A172 (cell line): Measurements from ENCODE around the gene SH3RF3. TPM values are rescaled to one million over a fixed set of nuclear protein-coding genes. Genes with fewer than 3 reads are reported as not detected.
"Not testable (repeated sequence)": the region's sequence is repeated elsewhere in the genome, so short reads cannot be mapped to it uniquely, and the experiment has no call there.

Source experiments
- DNase-seq: peaks from one replicate; pipeline ENCODE4 v3.0.0-alpha.2; 2015; ENCODE audit warnings: low spot score
- total RNA-seq: library from RNA; depleted of rRNA; stranded (reverse); fragments of >200 nt; shearing (Covaris generic); gene quantifications from 2 replicates; pipeline ENCODE4 v1.2.3, GENCODE V29; 2014

The SH3RF3 gene
- total RNA-seq, 1 experiment from 2014 or later = 3.6 TPM

- DNase-seq = no peak
Measured at GRCh38 chr2:109117780-109118179, 11.2 kb upstream of the SH3RF3 start.

GRCh38 chr2:109118321-109118720 lies 10.7 kb upstream of the SH3RF3 start:
- no peak for DNase-seq

- DNase-seq = no peak
Measured at GRCh38 chr2:109120166-109120565, 8.8 kb upstream of the SH3RF3 start.

- not testable (repeated sequence) for DNase-seq
Measured at GRCh38 chr2:109120686-109121085, 8.3 kb upstream of the SH3RF3 start.

GRCh38 chr2:109123586-109124201 lies 5.3 kb upstream of the SH3RF3 start:
- DNase-seq = no peak

- peak; percentile 66 for DNase-seq
Measured at GRCh38 chr2:109124982-109125592, 3.9 kb upstream of the SH3RF3 start.

- DNase-seq = peak; percentile 94
Measured at GRCh38 chr2:109125593-109126500, 3.2 kb upstream of the SH3RF3 start.

GRCh38 chr2:109126501-109126860 lies 2.5 kb upstream of the SH3RF3 start:
- peak; percentile 88 for DNase-seq

GRCh38 chr2:109127556-109127955 lies 1.4 kb upstream of the SH3RF3 start:
- DNase-seq = no peak

GRCh38 chr2:109128048-109128615 lies 873 bp upstream of the SH3RF3 start:
- peak; percentile 80 for DNase-seq

- DNase-seq = no peak
Measured at GRCh38 chr2:109129356-109129920, 433 bp downstream of the SH3RF3 start.

GRCh38 chr2:109129921-109130722 lies 1.1 kb downstream of the SH3RF3 start:
- no peak for DNase-seq

- no peak for DNase-seq
Measured at GRCh38 chr2:109130723-109130995, 1.7 kb downstream of the SH3RF3 start.

- DNase-seq = no peak
Measured at GRCh38 chr2:109131777-109132176, 2.8 kb downstream of the SH3RF3 start.

- DNase-seq = no peak
Measured at GRCh38 chr2:109132626-109133025, 3.6 kb downstream of the SH3RF3 start.

- DNase-seq = no peak
Measured at GRCh38 chr2:109133746-109134145, 4.7 kb downstream of the SH3RF3 start.

GRCh38 chr2:109134741-109135358 lies 5.8 kb downstream of the SH3RF3 start:
- DNase-seq = no peak

GRCh38 chr2:109135359-109136197 lies 6.6 kb downstream of the SH3RF3 start:
- no peak for DNase-seq

GRCh38 chr2:109136542-109136941 lies 7.5 kb downstream of the SH3RF3 start:
- no peak for DNase-seq

GRCh38 chr2:109137616-109138015 lies 8.6 kb downstream of the SH3RF3 start:
- no peak for DNase-seq
